Measurements from ENCODE around the gene TESK2. TPM values are rescaled to one million over a fixed set of nuclear protein-coding genes. Genes with fewer than 3 reads are reported as not detected.
A peak's percentile ranks its signal among the peaks of the same experiment; 100 is the strongest.

Gene TESK2
- total RNA-seq, 1 experiment from 2014 or later, result 5.0 TPM

- TF ChIP-seq, protein P1, sequence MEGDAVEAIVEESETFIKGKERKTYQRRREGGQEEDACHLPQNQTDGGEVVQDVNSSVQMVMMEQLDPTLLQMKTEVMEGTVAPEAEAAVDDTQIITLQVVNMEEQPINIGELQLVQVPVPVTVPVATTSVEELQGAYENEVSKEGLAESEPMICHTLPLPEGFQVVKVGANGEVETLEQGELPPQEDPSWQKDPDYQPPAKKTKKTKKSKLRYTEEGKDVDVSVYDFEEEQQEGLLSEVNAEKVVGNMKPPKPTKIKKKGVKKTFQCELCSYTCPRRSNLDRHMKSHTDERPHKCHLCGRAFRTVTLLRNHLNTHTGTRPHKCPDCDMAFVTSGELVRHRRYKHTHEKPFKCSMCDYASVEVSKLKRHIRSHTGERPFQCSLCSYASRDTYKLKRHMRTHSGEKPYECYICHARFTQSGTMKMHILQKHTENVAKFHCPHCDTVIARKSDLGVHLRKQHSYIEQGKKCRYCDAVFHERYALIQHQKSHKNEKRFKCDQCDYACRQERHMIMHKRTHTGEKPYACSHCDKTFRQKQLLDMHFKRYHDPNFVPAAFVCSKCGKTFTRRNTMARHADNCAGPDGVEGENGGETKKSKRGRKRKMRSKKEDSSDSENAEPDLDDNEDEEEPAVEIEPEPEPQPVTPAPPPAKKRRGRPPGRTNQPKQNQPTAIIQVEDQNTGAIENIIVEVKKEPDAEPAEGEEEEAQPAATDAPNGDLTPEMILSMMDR (IDR thresholded peaks at IDR 0.05 in 2 of 3, conservative IDR thresholded peaks at IDR 0.05 in 1 of 3; ENCODE audit: borderline replicate concordance in 1 of 3, insufficient read depth in 1 of 3, low read depth in 2 of 3, low read length in 2 of 3), result peak in 2 of 3 experiments; percentile 23 to 29; a peak in 2 of 6 replicates
- TF ChIP-seq EGR1 (IDR thresholded peaks at IDR 0.05; ENCODE audit: low read depth), result no peak
Measured at GRCh38 chr1:45508295-45509151, 17.6 kb upstream of the TESK2 start (continued).

DNA sequence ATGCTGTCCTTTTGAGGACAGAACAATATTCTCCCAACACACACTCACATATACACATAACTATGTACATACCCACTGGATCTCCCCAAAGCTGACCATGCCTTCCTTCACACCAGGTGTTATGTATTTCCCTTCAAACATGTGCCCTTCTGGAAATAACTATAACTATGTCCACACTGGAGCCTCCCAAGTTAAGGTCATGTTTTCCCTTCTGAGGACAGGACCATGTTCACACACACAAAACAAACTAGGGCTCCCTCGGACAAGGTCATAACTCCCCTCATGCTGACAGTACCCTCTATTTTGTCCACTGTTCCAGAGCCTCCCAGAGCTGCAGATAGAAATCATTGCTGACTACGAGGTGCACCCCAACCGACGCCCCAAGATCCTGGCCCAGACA is 16.9 kb upstream of the TESK2 start:
- RAD21 ChIA-PET (ENCODE audit: low non-redundant PET in 1 of 2, low total read pairs in 2 of 2, uncharacterized antibody in 2 of 2, unreplicated experiment in 2 of 2), result no interaction called here
- peak; percentile 5; the same call in 1 of the 2 replicates for ATAC-seq
- intact Hi-C loops (cut with micrococcal nuclease), result no loop called here
- Histone ChIP-seq H3K27ac (ENCODE audit: low read depth, low read length) (0 out of 2 replicates have a peak overlapping the region, but pooled peaks have one; percentile 10), H3K9ac (ENCODE audit: low read length) (no peak overlapping the region), H3K36me3 (ENCODE audit: control insufficient read depth in 1 of 2, insufficient read depth in 2 of 2, low read length in 2 of 2) (peaks cover 24 to 31% of the 10 kb centered on the region in 2 experiments; a peak in 3 of 4 replicates), H4K20me1 (ENCODE audit: insufficient read depth) (peaks cover 10% of the 10 kb centered on the region), H3K79me2 (ENCODE audit: insufficient read depth, low read length) (peaks cover 10% of the 10 kb centered on the region; the same call in 1 of the 2 replicates), H3K4me1 (ENCODE audit: control insufficient read depth in 1 of 2, insufficient read depth in 2 of 2, low read length in 2 of 2) (no peaks in the 10 kb centered on the region), H3K9me3 (ENCODE audit: control insufficient read depth in 1 of 2, insufficient read depth in 1 of 2, low read depth in 1 of 2, low read length in 2 of 2) (no peaks in the 10 kb centered on the region), H3K27me3 (ENCODE audit: insufficient read depth, low read length) (no peaks in the 10 kb centered on the region), H2AFZ (ENCODE audit: low read depth, low read length, poor library complexity, severe bottlenecking) (no peak overlapping the region), H3K9me2 (ENCODE audit: insufficient read depth) (no peaks in the 10 kb centered on the region), H3K4me3 (replicated peaks in 1 of 2; ENCODE audit: low read depth in 1 of 2, low read length in 2 of 2) (no peak overlapping the region), H3K4me2 (ENCODE audit: low read length) (no peak overlapping the region)
- TSS peak; percentile 0 for BruUV-seq (replicated peaks)
- CTCF ChIA-PET, result no interaction called here
- no peak for DNase-seq (ENCODE audit: low read depth, low spot score)
- POLR2A ChIA-PET, result interaction anchor here (1.7 to 6.1 kb wide), 2 partner anchors 8 to 14 kb away, joined by 4 to 61 read pairs; partner anchors contain the start of gene PRDX1
- TF ChIP-seq, protein P2, sequence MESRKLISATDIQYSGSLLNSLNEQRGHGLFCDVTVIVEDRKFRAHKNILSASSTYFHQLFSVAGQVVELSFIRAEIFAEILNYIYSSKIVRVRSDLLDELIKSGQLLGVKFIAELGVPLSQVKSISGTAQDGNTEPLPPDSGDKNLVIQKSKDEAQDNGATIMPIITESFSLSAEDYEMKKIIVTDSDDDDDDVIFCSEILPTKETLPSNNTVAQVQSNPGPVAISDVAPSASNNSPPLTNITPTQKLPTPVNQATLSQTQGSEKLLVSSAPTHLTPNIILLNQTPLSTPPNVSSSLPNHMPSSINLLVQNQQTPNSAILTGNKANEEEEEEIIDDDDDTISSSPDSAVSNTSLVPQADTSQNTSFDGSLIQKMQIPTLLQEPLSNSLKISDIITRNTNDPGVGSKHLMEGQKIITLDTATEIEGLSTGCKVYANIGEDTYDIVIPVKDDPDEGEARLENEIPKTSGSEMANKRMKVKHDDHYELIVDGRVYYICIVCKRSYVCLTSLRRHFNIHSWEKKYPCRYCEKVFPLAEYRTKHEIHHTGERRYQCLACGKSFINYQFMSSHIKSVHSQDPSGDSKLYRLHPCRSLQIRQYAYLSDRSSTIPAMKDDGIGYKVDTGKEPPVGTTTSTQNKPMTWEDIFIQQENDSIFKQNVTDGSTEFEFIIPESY (IDR thresholded peaks at IDR 0.05; ENCODE audit: extremely low read depth, insufficient replicate concordance, low read length), result no peak
- TF ChIP-seq EGR1 (IDR thresholded peaks at IDR 0.05; ENCODE audit: low read depth) (no peak), CBX3 (IDR thresholded peaks at IDR 0.05; ENCODE audit: low read depth) (no peak), MAX (IDR thresholded peaks at IDR 0.05) (no peak), ELF1 (IDR thresholded peaks at IDR 0.05; ENCODE audit: borderline replicate concordance, low read depth) (no peak), RAD21 (IDR thresholded peaks at IDR 0.05; ENCODE audit: low read depth) (no peak), SP1 (IDR thresholded peaks at IDR 0.05; ENCODE audit: low read depth) (no peak), REST (IDR thresholded peaks at IDR 0.05; ENCODE audit: low read depth) (no peak), SIN3A (IDR thresholded peaks at IDR 0.05; ENCODE audit: low read depth) (no peak), TCF7L2 (IDR thresholded peaks at IDR 0.05; ENCODE audit: borderline replicate concordance, extremely low read depth, insufficient read depth, insufficient read length) (no peak)
- TF ChIP-seq, protein P1 (IDR thresholded peaks at IDR 0.05 in 2 of 3, conservative IDR thresholded peaks at IDR 0.05 in 1 of 3; ENCODE audit: borderline replicate concordance in 1 of 3, insufficient read depth in 1 of 3, low read depth in 2 of 3, low read length in 2 of 3), result no peak
